Chondrocyte (in vitro differentiated cells): ENCODE measurements around the gene GDF11. TPM values are rescaled to one million over a fixed set of nuclear protein-coding genes. Genes with fewer than 3 reads are reported as not detected.

ENCODE experiments used
- DNase-seq: peaks from one replicate; pipeline ENCODE4 v3.0.0; 2021; ENCODE audit warnings: mixed read lengths, low spot score
- H3K27ac Mint-ChIP-seq: one replicate; pipeline ENCODE4 v1.8.0; 2021; ENCODE audit warnings: mild to moderate bottlenecking, moderate library complexity, mixed read lengths; ENCODE audit not compliant: unreplicated experiment
- H3K27me3 Mint-ChIP-seq: 2 replicates; pipeline ENCODE4 v1.8.0; 2021; ENCODE audit warnings: low read depth, mixed read lengths
- H3K36me3 Mint-ChIP-seq: 2 replicates; pipeline ENCODE4 v1.8.0; 2021; ENCODE audit warnings: low read depth, mixed read lengths
- H3K4me1 Mint-ChIP-seq: 2 replicates; pipeline ENCODE4 v1.8.0; 2021; ENCODE audit warnings: low read depth, mild to moderate bottlenecking, mixed read lengths
- H3K4me3 Mint-ChIP-seq: one replicate; pipeline ENCODE4 v1.8.0; 2021; ENCODE audit warnings: mild to moderate bottlenecking, moderate library complexity, mixed read lengths; ENCODE audit not compliant: unreplicated experiment
- H3K9me3 Mint-ChIP-seq: 2 replicates; pipeline ENCODE4 v1.8.0; 2021; ENCODE audit warnings: low read depth, mixed read lengths
- total RNA-seq: library from RNA; stranded (reverse); gene quantifications from 3 replicates; pipeline ENCODE4 v1.2.1, GENCODE V29; 2021
- TF ChIP-seq, protein P1 (sequence below): fragments of 200-600 bp; sonication (generic); IDR thresholded peaks from 2 replicates; pipeline ENCODE4 v1.5.0; 2021; ENCODE audit warnings: antibody characterized with exemption, mild to moderate bottlenecking, moderate library complexity

Gene GDF11
- total RNA-seq, 1 donor from 2014 or later = 18.3 TPM

DNA sequence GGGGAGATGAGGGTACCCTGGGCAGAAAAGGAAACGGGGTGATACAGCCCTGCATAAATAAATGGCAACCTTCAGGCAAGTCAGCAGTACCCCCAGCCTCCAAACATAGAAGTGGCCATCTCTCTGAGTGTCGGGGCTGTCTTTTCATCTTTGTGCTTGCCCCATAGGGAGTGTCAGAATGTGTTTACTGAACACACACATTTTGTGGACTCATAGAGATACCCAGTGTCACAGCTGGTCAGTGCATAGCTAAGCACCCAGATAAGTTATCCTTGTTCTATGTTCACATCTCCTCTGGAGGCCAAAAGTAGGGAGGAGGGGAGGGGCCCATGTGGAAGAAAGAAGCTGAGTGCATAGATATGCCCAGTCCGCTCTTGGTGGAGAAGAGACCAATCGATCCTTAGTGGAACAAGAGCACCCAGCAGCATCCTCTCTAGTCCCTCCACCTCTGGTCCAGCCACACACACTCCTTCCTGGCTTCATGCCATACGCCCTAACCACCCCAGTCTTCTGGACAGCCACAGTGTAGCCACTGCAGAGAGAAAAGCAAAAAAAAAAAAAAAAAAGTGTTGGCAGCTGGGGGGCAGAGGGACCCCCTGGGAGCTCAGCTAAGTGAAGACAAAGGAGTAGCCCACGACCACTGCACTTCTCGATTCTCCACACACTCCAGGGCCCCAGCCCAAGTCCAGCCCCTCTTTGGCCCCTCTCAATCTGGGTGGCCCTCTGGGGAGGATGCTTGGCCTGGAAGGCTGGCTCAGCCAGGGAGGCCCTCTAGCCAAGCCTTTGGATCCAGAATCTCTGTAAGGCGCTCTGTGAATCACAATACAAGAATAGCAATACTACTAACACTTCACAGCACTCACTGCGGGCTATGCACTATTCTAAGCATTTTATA is 37.9 kb upstream of the GDF11 start:
- H3K4me1 Mint-ChIP-seq = peaks cover 39% of the 10 kb centered on the region
- peaks cover 20% of the 10 kb centered on the region for H3K27me3 Mint-ChIP-seq
- TF ChIP-seq, protein P1, sequence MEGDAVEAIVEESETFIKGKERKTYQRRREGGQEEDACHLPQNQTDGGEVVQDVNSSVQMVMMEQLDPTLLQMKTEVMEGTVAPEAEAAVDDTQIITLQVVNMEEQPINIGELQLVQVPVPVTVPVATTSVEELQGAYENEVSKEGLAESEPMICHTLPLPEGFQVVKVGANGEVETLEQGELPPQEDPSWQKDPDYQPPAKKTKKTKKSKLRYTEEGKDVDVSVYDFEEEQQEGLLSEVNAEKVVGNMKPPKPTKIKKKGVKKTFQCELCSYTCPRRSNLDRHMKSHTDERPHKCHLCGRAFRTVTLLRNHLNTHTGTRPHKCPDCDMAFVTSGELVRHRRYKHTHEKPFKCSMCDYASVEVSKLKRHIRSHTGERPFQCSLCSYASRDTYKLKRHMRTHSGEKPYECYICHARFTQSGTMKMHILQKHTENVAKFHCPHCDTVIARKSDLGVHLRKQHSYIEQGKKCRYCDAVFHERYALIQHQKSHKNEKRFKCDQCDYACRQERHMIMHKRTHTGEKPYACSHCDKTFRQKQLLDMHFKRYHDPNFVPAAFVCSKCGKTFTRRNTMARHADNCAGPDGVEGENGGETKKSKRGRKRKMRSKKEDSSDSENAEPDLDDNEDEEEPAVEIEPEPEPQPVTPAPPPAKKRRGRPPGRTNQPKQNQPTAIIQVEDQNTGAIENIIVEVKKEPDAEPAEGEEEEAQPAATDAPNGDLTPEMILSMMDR = no peak
- H3K9me3 Mint-ChIP-seq = no peaks in the 10 kb centered on the region
- DNase-seq = peak; percentile 44
- no peaks in the 10 kb centered on the region for H3K36me3 Mint-ChIP-seq
- H3K4me3 Mint-ChIP-seq = peak overlapping the region; percentile 51
- no peak overlapping the region for H3K27ac Mint-ChIP-seq

DNA sequence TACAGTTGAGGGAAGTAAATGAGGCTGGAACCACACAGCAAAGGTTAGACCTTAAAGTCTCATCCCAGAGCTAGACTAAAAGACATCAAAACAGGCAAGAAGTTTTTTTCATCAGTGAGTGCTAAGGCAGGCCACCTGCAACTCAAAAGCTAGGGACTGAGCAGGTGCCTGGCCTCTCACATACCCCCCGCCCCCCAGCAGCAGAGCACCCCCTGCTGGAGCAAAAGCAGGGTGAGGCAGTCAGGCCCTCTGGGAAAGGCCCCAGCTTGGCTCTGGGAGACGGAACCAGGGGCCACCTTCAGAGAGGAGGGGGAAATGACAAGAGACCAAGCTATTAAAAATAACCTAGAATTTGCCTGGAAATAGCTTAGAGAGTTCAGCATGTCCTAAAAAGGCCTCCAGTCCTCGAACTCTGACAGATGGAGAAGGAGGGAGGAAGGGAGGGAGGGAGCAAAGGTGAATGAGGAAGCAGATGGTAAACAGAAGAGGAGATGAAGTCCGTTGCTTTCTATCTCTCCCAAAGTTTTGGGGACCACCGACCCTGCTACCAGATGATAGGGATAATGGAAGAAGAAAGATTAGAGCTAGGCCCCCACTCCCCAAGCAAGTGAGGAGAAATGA is 37.0 kb upstream of the GDF11 start:
- peak; percentile 30 for DNase-seq
- Mint-ChIP-seq H3K4me3 (peak overlapping the region; percentile 75), H3K27me3 (peaks cover 20% of the 10 kb centered on the region), H3K4me1 (peaks cover 39% of the 10 kb centered on the region), H3K36me3 (no peaks in the 10 kb centered on the region), H3K9me3 (no peaks in the 10 kb centered on the region), H3K27ac (no peak overlapping the region)
- TF ChIP-seq, protein P1 = peak; percentile 55

DNA sequence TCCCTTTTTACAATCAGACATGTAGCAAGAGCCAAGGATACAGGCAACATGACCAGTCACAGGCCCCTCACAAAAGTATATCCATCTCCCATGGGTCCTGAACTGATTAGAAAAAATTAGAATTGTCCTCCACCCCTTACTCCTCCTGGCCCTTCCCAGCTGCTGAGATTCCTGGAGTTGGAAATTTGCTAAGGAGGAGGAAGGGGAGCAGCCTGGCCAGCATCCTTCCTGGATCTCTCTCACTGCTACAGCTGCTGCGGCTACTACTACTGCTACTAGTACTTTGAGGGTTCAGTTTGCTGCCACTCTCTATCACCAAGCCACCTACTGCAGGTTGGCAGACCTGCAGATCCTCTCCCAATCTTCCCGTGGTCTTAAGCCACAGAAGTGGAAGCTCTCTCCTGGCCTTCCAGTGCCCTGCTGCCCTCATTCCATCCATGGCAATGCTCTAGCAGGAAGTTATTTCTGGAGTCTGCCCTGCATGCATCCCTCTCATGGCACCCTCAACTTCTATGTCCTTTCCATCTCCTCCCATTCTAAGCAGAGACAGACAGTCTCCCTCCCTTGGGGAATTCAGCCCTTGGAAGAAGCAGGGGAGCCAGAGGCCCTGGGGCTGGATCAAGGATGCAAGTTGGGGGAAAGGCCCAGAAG is 36.2 kb upstream of the GDF11 start:
- Mint-ChIP-seq H3K4me3 (peak overlapping the region; percentile 75), H3K36me3 (no peaks in the 10 kb centered on the region), H3K9me3 (no peaks in the 10 kb centered on the region), H3K27me3 (peaks cover 20% of the 10 kb centered on the region), H3K4me1 (peaks cover 39% of the 10 kb centered on the region), H3K27ac (peak overlapping the region; percentile 36)
- DNase-seq = peak; percentile 26
- TF ChIP-seq, protein P1 = no peak

DNA sequence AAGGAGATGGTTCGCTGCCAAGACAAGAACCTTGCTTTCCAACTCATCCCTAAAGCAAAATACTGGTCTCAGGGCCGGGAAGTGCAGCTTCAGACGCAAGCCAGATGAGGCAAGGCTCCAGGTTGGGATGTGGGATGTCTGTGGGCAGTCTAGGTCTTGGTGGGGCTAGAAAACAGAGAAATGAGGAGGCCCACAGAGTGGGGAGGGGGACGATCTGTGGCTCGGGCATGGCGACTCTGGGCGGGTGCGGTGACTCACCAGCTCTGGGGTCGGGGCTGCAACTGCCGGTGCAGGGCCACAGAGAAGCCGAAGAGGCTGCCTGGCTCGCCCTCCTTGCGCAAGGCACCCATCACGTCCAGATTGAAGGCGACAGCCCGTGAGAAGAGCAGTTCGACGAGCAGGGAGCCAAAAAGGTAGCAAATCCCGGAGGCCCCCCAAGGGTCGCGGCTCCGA is 35.7 kb upstream of the GDF11 start:
- TF ChIP-seq, protein P1 = no peak
- H3K4me3 Mint-ChIP-seq = peak overlapping the region; percentile 75
- no peak overlapping the region for H3K27ac Mint-ChIP-seq
- H3K9me3 Mint-ChIP-seq = no peaks in the 10 kb centered on the region
- peaks cover 23% of the 10 kb centered on the region for H3K27me3 Mint-ChIP-seq
- peak; percentile 76 for DNase-seq
- peaks cover 39% of the 10 kb centered on the region for H3K4me1 Mint-ChIP-seq
- no peaks in the 10 kb centered on the region for H3K36me3 Mint-ChIP-seq
